Measurements from ENCODE around the gene CDH24. TPM values are rescaled to one million over a fixed set of nuclear protein-coding genes. Genes with fewer than 3 reads are reported as not detected.

Gene CDH24
- total and polyA plus RNA-seq, 9 of the 15 experiments (the other 6 are each of a cell fraction or from before 2014, with no cell fraction given) = 0.04 to 16.2 (median 4.9) TPM

GRCh38 chr14:23035303-23036144 lies 21.8 kb downstream of the CDH24 start (continued):
- TF ChIP-seq PATZ1 (CRISPR knock-in tag; IDR thresholded peaks at IDR 0.05; ENCODE audit: borderline replicate concordance) = no peak
- no peak for TF ChIP-seq ERF (CRISPR knock-in tag; IDR thresholded peaks at IDR 0.05)
- TF ChIP-seq FOXJ2 (tag; IDR thresholded peaks at IDR 0.05) = peak; percentile 65; the same call in 1 of the 2 replicates
- peak; percentile 88; the same call in 1 of the 2 replicates for TF ChIP-seq RREB1 (CRISPR knock-in tag; IDR thresholded peaks at IDR 0.05)
- TF ChIP-seq THAP12 (CRISPR knock-in tag; IDR thresholded peaks at IDR 0.05) = no peak
- TF ChIP-seq ARID3A (IDR thresholded peaks at IDR 0.05; ENCODE audit: borderline replicate concordance, low read depth, low read length) = no peak
- TF ChIP-seq MBD1 (CRISPR knock-in tag; IDR thresholded peaks at IDR 0.05) = 0 out of 2 replicates have a peak, but pooled peaks have one; percentile 12
